ENCODE data around the gene CFH. TPM values are rescaled to one million over a fixed set of nuclear protein-coding genes. Genes with fewer than 3 reads are reported as not detected.

The CFH gene
- total and polyA plus RNA-seq, 2 donors (not counting 3 experiments of a cell fraction or from before 2014, with no cell fraction given), result 20.7 to 25.3 TPM

GRCh38 chr1:196733091-196733970 is 81.5 kb downstream of the CFH start:
- dilution Hi-C loops (cut with MboI; ENCODE audit: extremely low pct_ligation_motif_present, low sequenced_read_pairs) (no loop called here), intact Hi-C loops (cut with micrococcal nuclease) (no loop called here)
- Histone ChIP-seq H3K4me3 (replicated peaks in 1 of 3; ENCODE audit: insufficient read depth in 1 of 3, low read depth in 1 of 3, low read length in 3 of 3) (no peak overlapping the region), H4K20me1 (replicated peaks; ENCODE audit: control insufficient read depth, extremely low read depth, insufficient read depth, low read length) (no peaks in the 10 kb centered on the region), H3K9me1 (replicated peaks; ENCODE audit: control insufficient read depth, extremely low read depth, insufficient read depth, low read length) (no peaks in the 10 kb centered on the region), H3K9me3 (replicated peaks; ENCODE audit: control insufficient read depth, insufficient read depth, low read length) (no peaks in the 10 kb centered on the region), H3K4me2 (ENCODE audit: insufficient read depth, low read length) (no peak overlapping the region), H3K27me3 (ENCODE audit: control insufficient read depth in 2 of 2, insufficient read depth in 2 of 2, low read length in 2 of 2) (no peaks in the 10 kb centered on the region), H3K27ac (ENCODE audit: insufficient read depth, low read depth, low read length) (no peak overlapping the region), H3K9ac (replicated peaks; ENCODE audit: extremely low read depth, insufficient read depth, low read length) (no peak overlapping the region), H3K4me1 (ENCODE audit: control insufficient read depth, extremely low read depth, insufficient read depth, low read length) (no peaks in the 10 kb centered on the region), H2AFZ (ENCODE audit: low read depth, low read length) (no peak overlapping the region), H3K79me2 (ENCODE audit: control insufficient read depth, insufficient read depth, low read length) (no peaks in the 10 kb centered on the region), H3K36me3 (ENCODE audit: control insufficient read depth in 2 of 2, extremely low read depth in 1 of 2, insufficient read depth in 2 of 2, low read length in 2 of 2) (no peaks in the 10 kb centered on the region)
- no peak for TF ChIP-seq EZH2 (IDR thresholded peaks at IDR 0.05; ENCODE audit: borderline replicate concordance, low read depth, low read length, severe bottlenecking)
- TF ChIP-seq MAX (IDR thresholded peaks at IDR 0.05; ENCODE audit: insufficient read depth, insufficient read length), result no peak
- no peak for TF ChIP-seq JUN (IDR thresholded peaks at IDR 0.05; ENCODE audit: borderline replicate concordance, insufficient read depth, insufficient read length, low read depth)
- no peak for TF ChIP-seq MYC (IDR thresholded peaks at IDR 0.05; ENCODE audit: low read depth, low read length)
- no peak for TF ChIP-seq GATA2 (IDR thresholded peaks at IDR 0.05; ENCODE audit: insufficient read depth, insufficient read length, low read depth, low read length)
- no peak for TF ChIP-seq FOS (IDR thresholded peaks at IDR 0.05; ENCODE audit: borderline replicate concordance, insufficient read depth, low read length)
- no peak for TF ChIP-seq POLR2AphosphoS5 (IDR thresholded peaks at IDR 0.05; ENCODE audit: insufficient read depth, low read depth, low read length)
- no peak for TF ChIP-seq POLR2A (IDR thresholded peaks at IDR 0.05; ENCODE audit: low read depth, low read length)
- no peak for TF ChIP-seq CTCF (IDR thresholded peaks at IDR 0.05; ENCODE audit: extremely low read depth in 1 of 2, insufficient read depth in 1 of 2, low read depth in 1 of 2, low read length in 2 of 2)
- POLR2A ChIA-PET, result no interaction called here
- DNase-seq (ENCODE audit: low read depth, low spot score) (no peak), FAIRE-seq (no peak)
- no TSS peak for BruUV-seq (replicated peaks)
- CTCF ChIA-PET, result interaction anchor here (1.1 to 1.3 kb wide), 2 partner anchors 10 to 18 kb away, joined by 3 read pairs; no protein-coding TSS in a partner anchor

All from endothelial cell of umbilical vein (primary cell).